Left lung (tissue), 10 donors: ENCODE measurements around the gene HYAL4. TPM values are rescaled to one million over a fixed set of nuclear protein-coding genes. Genes with fewer than 3 reads are reported as not detected.
"Not testable (repeated sequence)": the region's sequence is repeated elsewhere in the genome, so short reads cannot be mapped to it uniquely, and the experiment has no call there.

Source experiments
- ATAC-seq: fragments of 200-7000 bp; cut with Tn5 transposase; one replicate; pipeline ENCODE4 v1.9.1; 2020; ENCODE audit warnings: moderate library complexity
- DNase-seq, 4 donors: peaks; one replicate each; pipeline ENCODE4 v3.0.0-alpha.2; 2013 to 2020
- H3K27ac ChIP-seq, 2 donors: fragments of 200-600 bp; sonication (generic) in 1 of 2; one replicate each; pipeline versions ENCODE4 v1.5.0 to v1.8.0; 2020 to 2021
- H3K27me3 ChIP-seq, 2 donors: fragments of 200-600 bp; sonication (generic) in 1 of 2; one replicate each; pipeline versions ENCODE4 v1.5.0 to v1.8.0; 2020 to 2021
- H3K36me3 ChIP-seq, 2 donors: fragments of 200-600 bp; sonication (generic) in 1 of 2; one replicate each; pipeline versions ENCODE4 v1.5.0 to v1.8.0; 2020 to 2021
- H3K4me1 ChIP-seq, 2 donors: fragments of 200-600 bp; one replicate each; pipeline ENCODE4 v1.8.0; 2021
- H3K4me3 ChIP-seq, 2 donors: fragments of 200-600 bp; sonication (generic) in 1 of 2; one replicate each; pipeline versions ENCODE4 v1.5.0 to v1.8.0; 2020 to 2021; ENCODE audit warnings: mild to moderate bottlenecking in 1 of 2
- H3K9me3 ChIP-seq, 2 donors: fragments of 200-600 bp; sonication (generic) in 1 of 2; one replicate each; pipeline versions ENCODE4 v1.5.0 to v1.8.0; 2020 to 2021
- intact Hi-C, 2 donors: fragments of 100-400 bp; cut with DNase I; formaldehyde crosslinking; loops; one replicate each; pipeline versions ENCODE4 v1.11.2 to v1.14.2; 2022
- polyA plus RNA-seq, 6 donors: library from polyadenylated mRNA; unstranded; fragments of 120-200 nt; gene quantifications; one replicate each; pipeline ENCODE4 v1.2.1, GENCODE V29; 2013; ENCODE audit not compliant: insufficient read length in 6 of 6
- total RNA-seq, 2 donors: library from RNA; stranded (reverse); fragmentation: NEBNext Ultra II Directional; extraction: Animal tissue kit (Norgen Biotek cat#: 25700); gene quantifications; one replicate each; pipeline ENCODE4 v1.2.1, GENCODE V29; 2021
- TF ChIP-seq, protein P1 (sequence below), 2 donors: fragments of 200-600 bp; sonication (generic) in 1 of 2; IDR thresholded peaks; one replicate each; pipeline versions ENCODE4 v1.5.0 to v1.8.0; 2021; ENCODE audit warnings: antibody characterized with exemption in 2 of 2
- donor health status: DM: no; HTN: yes; CAD: no.
- donor health status: DM: no; HTN: no; CAD: no.

HYAL4 gene
- total and polyA plus RNA-seq, 8 donors, result 0.07 to 0.44 (median 0.09) TPM; not detected in 5

DNA sequence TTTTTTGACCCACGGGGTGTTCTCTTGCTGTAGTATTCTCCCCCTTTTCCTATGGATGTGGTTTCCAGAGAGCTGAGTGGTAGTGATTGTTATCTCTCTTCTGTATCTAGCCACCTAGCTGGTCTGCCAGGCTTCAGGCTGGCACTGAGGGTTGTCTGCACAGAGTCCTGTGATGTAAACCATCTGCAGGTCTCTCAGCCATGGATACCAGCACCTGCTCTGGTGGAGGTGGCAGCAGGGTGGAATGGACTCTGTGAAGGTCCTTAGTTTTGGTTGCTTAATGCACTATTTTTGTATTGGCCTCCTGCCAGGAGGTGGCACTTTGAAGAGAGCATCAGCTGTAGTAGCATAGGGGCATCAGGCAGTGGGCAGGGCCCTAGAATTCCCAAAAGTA is 851 bp downstream of the HYAL4 start:
- DNase-seq (no peak), ATAC-seq (no peak)
- Histone ChIP-seq H3K4me3 (no peak overlapping the region), H3K9me3 (no peaks in the 10 kb centered on the region), H3K27me3 (no peaks in the 10 kb centered on the region), H3K27ac (no peak overlapping the region), H3K4me1 (no peaks in the 10 kb centered on the region), H3K36me3 (no peaks in the 10 kb centered on the region)
- intact Hi-C loops, result no loop called here
- TF ChIP-seq, protein P1, sequence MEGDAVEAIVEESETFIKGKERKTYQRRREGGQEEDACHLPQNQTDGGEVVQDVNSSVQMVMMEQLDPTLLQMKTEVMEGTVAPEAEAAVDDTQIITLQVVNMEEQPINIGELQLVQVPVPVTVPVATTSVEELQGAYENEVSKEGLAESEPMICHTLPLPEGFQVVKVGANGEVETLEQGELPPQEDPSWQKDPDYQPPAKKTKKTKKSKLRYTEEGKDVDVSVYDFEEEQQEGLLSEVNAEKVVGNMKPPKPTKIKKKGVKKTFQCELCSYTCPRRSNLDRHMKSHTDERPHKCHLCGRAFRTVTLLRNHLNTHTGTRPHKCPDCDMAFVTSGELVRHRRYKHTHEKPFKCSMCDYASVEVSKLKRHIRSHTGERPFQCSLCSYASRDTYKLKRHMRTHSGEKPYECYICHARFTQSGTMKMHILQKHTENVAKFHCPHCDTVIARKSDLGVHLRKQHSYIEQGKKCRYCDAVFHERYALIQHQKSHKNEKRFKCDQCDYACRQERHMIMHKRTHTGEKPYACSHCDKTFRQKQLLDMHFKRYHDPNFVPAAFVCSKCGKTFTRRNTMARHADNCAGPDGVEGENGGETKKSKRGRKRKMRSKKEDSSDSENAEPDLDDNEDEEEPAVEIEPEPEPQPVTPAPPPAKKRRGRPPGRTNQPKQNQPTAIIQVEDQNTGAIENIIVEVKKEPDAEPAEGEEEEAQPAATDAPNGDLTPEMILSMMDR (IDR thresholded peaks at IDR 0.05), result no peak

DNA sequence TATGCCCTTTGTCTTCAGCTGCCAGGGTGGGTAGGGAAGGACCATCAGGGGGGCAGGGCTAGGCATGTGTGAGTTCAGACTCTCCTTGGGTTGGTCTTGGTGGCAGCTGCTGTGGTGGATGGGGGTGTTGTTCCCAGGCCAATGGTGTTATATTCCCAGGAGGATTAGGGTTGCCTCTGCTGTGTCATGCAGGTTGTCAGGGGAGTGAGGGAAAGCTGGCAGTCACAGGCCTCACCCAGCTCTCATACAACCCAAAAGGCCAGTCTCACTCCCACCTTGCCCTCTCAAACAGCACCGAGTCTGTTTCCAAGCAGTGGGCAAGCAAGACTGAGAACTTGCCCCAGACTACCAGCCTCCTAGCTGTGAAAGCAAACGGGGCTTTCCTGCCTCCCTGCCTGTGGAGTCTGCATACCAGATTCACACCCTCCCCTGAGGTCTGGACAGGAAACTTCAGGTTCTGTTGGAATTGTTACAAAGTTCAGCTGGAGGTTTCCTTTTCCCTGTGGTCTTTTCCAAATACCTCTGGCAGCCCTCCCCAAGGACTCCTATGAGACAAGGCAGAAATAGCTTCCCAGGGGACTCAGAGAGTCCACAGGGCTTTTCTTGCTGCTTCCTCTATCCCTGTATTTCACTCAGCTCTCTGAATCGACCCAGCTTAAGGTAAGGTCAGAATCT is 1.4 kb downstream of the HYAL4 start:
- intact Hi-C loops, result no loop called here
- Histone ChIP-seq H3K9me3 (no peaks in the 10 kb centered on the region), H3K4me1 (no peaks in the 10 kb centered on the region), H3K27ac (no peak overlapping the region), H3K36me3 (no peaks in the 10 kb centered on the region), H3K4me3 (no peak overlapping the region), H3K27me3 (no peaks in the 10 kb centered on the region)
- ATAC-seq, result no peak
- TF ChIP-seq, protein P1 (IDR thresholded peaks at IDR 0.05), result no peak
- no peak for DNase-seq

DNA sequence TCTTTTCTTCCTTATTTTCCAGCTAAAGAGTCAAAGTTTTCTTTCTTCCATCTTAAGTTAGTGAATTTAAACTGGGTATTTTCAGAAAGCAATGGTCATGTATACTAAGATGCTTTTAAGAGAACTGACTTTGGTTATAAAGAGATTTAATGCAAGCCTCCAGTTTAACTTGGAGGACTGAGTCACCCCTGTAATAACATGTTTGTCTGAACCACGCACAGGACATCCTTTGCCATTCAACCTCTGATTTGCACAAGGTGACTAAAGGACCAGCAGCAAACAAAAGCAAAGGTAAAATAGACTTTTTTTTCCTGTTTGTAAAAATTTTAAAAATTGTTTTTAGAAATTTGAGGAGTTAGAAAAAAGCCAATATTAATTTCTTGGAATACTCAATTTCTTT is 2.9 kb downstream of the HYAL4 start:
- no peak for ATAC-seq
- no peak for DNase-seq
- Histone ChIP-seq H3K27me3 (no peaks in the 10 kb centered on the region), H3K4me1 (no peaks in the 10 kb centered on the region), H3K4me3 (no peak overlapping the region), H3K27ac (no peak overlapping the region), H3K9me3 (no peaks in the 10 kb centered on the region), H3K36me3 (no peaks in the 10 kb centered on the region)
- intact Hi-C loops, result no loop called here
- TF ChIP-seq, protein P1 (IDR thresholded peaks at IDR 0.05), result no peak

DNA sequence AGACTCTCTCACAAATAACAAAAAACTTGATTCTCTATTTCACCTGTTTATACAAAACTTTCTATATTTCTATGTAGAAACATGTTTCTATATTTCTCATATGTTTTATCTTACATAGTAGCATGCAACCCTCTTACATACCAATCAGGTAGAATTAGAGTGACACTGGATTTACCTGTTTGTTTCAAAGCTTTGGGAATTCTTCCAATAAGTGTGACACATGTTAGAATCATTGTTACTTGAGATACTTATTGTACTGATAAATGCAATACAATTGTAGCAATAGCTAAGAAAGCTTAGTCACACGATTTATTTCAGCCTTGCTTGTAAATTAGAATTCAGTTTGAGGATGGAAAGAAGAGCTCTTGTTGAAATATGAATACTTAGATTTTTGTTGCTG is 4.9 kb downstream of the HYAL4 start:
- no peak overlapping the region for H3K4me3 ChIP-seq
- H3K27me3 ChIP-seq, result no peaks in the 10 kb centered on the region
- no peak for DNase-seq
- peaks cover 0 to under 1% of the 10 kb centered on the region in 2 donors for H3K9me3 ChIP-seq
- H3K4me1 ChIP-seq, result no peaks in the 10 kb centered on the region
- TF ChIP-seq, protein P1 (IDR thresholded peaks at IDR 0.05), result no peak
- H3K36me3 ChIP-seq, result no peaks in the 10 kb centered on the region
- H3K27ac ChIP-seq, result no peak overlapping the region
- no peak for ATAC-seq
- intact Hi-C loops, result no loop called here

DNA sequence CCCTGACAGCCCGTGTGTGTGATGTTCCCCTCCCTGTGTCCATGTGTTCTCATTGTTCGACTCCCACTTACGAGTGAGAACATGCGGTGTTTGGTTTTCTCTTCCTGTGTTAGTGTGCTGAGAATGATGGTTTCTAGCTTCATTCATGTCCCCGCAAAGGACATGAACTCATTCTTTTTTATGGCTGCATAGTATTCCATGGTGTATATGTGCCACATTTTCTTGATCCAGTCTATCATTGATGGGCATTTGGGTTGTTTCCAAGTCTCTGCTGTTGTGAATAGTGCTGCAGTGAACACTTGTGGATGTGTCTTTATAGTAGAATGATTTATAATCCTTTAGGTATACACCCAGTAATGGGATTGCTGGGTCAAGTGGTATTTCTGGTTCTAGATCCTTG is 6.4 kb downstream of the HYAL4 start:
- H3K4me1 ChIP-seq, ATAC-seq, DNase-seq, H3K27ac ChIP-seq, H3K9me3 ChIP-seq, intact Hi-C loops, H3K27me3 ChIP-seq, H3K4me3 ChIP-seq, H3K36me3 ChIP-seq: not testable (repeated sequence)

DNA sequence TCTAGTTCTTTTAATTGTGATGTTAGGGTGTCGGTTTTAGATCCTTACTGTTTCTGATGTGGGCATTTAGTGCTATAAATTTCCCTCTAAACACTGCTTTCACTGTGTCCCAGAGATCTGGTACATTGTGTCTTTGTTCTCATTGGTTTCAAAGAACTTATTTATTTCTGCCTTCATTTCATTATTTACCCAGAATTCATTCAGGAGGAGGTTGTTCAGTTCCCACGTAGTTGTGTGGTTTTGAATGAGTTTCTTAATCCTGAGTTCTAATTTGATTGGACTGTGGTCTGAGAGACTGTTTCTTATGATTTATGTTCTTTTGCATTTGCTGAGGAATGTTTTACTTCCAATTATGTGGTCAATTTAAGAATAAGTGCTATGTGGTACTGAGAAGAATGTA is 9.3 kb downstream of the HYAL4 start:
- H3K4me1 ChIP-seq, DNase-seq, ATAC-seq, H3K9me3 ChIP-seq, H3K4me3 ChIP-seq, intact Hi-C loops, H3K27ac ChIP-seq, H3K27me3 ChIP-seq, H3K36me3 ChIP-seq: not testable (repeated sequence)

DNA sequence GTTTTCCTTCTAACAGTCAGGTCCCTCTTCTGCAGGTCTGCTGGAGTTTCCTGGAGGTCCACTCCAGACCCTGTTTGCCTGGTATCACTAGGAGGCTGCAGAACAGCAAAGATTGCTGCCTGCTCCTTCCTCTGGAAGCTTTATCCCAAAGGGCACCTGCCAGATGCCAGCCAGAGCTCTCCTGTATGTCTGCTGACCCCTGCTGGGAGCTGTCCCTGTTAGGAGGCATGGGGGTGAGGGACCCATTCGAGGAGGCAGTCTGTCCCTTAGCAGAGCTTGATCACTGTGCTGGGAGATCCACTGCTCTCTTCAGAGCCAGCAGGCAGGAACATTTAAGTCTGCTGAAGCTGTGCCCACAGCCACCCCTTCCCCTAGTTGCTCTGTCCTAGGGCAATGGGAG is 11.5 kb downstream of the HYAL4 start:
- H3K4me1 ChIP-seq, H3K4me3 ChIP-seq, H3K27ac ChIP-seq, H3K27me3 ChIP-seq, ATAC-seq, H3K9me3 ChIP-seq, intact Hi-C loops, DNase-seq, H3K36me3 ChIP-seq: not testable (repeated sequence)
